Smooth muscle cell (in vitro differentiated cells): ENCODE measurements around the gene SYN1. TPM values are rescaled to one million over a fixed set of nuclear protein-coding genes. Genes with fewer than 3 reads are reported as not detected.

Experiments used
- DNase-seq: peaks from one replicate; lab custom pipeline; 2025; ENCODE audit not compliant: unreplicated experiment; lab: John Stamatoyannopoulos, UW
- H2AFZ ChIP-seq: fragments of 200-600 bp; sonication (generic); 2 replicates; pipeline ENCODE4 v1.6.0; 2016; ENCODE audit warnings: antibody characterized with exemption, low read depth, mild to moderate bottlenecking
- H3F3A ChIP-seq: fragments of 200-600 bp; sonication (generic); 2 replicates; pipeline ENCODE4 v1.6.0; 2017; ENCODE audit warnings: antibody characterized with exemption, low read depth
- H3K27ac ChIP-seq: fragments of 200-600 bp; sonication (generic); 2 replicates; pipeline ENCODE4 v1.5.1; 2016; ENCODE audit warnings: low read depth, mild to moderate bottlenecking
- H3K27me3 ChIP-seq: fragments of 200-600 bp; sonication (generic); 2 replicates; pipeline ENCODE4 v1.6.1; 2016; ENCODE audit warnings: low read depth, mild to moderate bottlenecking
- H3K36me3 ChIP-seq: fragments of 200-600 bp; sonication (generic); 2 replicates; pipeline ENCODE4 v1.5.1; 2016; ENCODE audit warnings: low read depth
- H3K4me1 ChIP-seq: fragments of 200-600 bp; sonication (generic); 2 replicates; pipeline ENCODE4 v1.5.1; 2016; ENCODE audit warnings: low read depth
- H3K4me2 ChIP-seq: fragments of 200-600 bp; sonication (generic); 2 replicates; pipeline ENCODE4 v1.6.0; 2016; ENCODE audit warnings: mild to moderate bottlenecking
- H3K4me3 ChIP-seq: fragments of 200-600 bp; sonication (generic); 2 replicates; pipeline ENCODE4 v1.5.1; 2016; ENCODE audit warnings: mild to moderate bottlenecking
- H3K79me2 ChIP-seq: fragments of 200-600 bp; sonication (generic); 2 replicates; pipeline ENCODE4 v1.6.0; 2016; ENCODE audit warnings: low read depth, mild to moderate bottlenecking
- H3K9ac ChIP-seq: fragments of 200-600 bp; sonication (generic); 2 replicates; pipeline ENCODE4 v1.6.0; 2016; ENCODE audit warnings: low read depth
- H3K9me3 ChIP-seq: fragments of 200-600 bp; sonication (generic); replicated peaks from 2 replicates; pipeline ENCODE4 v1.5.1; 2016; ENCODE audit warnings: low read depth
- H4K20me1 ChIP-seq: fragments of 200-600 bp; sonication (generic); 2 replicates; pipeline ENCODE4 v1.6.0; 2016; ENCODE audit warnings: low read depth
- WGBS: methylation state at CpG from one replicate; pipeline ENCODE4 v1.1.7; 2016; ENCODE audit warnings: low lambda C conversion rate; 5-methylcytosine and 5-hydroxymethylcytosine counted together
- polyA plus RNA-seq: library from polyadenylated mRNA; unstranded; fragments of >200 nt; fragmentation: Nextera tagmentation; extraction: Ambion mirVana; gene quantifications from 2 replicates; pipeline ENCODE4 v1.2.1, GENCODE V29; 2016
- total RNA-seq: library from RNA; depleted of rRNA; stranded (reverse); fragments of >200 nt; gene quantifications from 2 replicates; pipeline ENCODE4 v1.2.3, GENCODE V29; 2014
- TF ChIP-seq, protein P1 (sequence below): fragments of 200-600 bp; sonication (generic); IDR thresholded peaks from 2 replicates; pipeline ENCODE4 v1.5.1; 2017; ENCODE audit warnings: borderline replicate concordance, mild to moderate bottlenecking, antibody characterized with exemption; ENCODE audit not compliant: insufficient read depth, poor library complexity, severe bottlenecking

Gene SYN1
- total and polyA plus RNA-seq, 2 experiments from 2014 or later: 5.1 to 9.1 TPM

DNA sequence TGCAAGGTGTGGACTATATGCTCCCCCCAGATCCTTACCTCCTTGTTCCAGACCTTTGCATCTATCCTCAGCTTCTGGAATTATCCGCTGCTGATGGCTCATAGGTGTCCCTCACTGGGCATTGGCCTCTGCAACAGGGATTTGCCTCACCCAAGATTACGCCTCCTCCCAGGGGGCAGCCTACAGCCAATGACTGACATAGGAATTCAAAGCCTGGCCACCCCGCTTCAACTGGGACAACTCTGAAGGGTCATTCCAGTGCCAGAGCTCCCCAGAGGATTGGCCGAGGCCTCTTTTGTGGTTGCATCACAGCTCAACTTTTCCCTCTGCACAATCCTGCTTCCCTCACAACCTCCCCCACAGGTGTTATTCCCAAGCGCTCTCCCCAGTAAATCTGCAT is 5.0 kb downstream of the SYN1 start:
- no peak for DNase-seq
- Histone ChIP-seq H3K27ac (no peak overlapping the region), H3K4me2 (no peak overlapping the region), H2AFZ (no peak overlapping the region), H3K36me3 (no peaks in the 10 kb centered on the region), H3K4me1 (no peaks in the 10 kb centered on the region), H3K9me3 (no peaks in the 10 kb centered on the region), H3K27me3 (no peaks in the 10 kb centered on the region), H3K4me3 (no peak overlapping the region), H3F3A (no peaks in the 10 kb centered on the region), H3K79me2 (no peaks in the 10 kb centered on the region), H3K9ac (no peak overlapping the region), H4K20me1 (no peaks in the 10 kb centered on the region)
- WGBS: 80% methylated on average over 5 of the region's 5 CpGs
- TF ChIP-seq, protein P1, sequence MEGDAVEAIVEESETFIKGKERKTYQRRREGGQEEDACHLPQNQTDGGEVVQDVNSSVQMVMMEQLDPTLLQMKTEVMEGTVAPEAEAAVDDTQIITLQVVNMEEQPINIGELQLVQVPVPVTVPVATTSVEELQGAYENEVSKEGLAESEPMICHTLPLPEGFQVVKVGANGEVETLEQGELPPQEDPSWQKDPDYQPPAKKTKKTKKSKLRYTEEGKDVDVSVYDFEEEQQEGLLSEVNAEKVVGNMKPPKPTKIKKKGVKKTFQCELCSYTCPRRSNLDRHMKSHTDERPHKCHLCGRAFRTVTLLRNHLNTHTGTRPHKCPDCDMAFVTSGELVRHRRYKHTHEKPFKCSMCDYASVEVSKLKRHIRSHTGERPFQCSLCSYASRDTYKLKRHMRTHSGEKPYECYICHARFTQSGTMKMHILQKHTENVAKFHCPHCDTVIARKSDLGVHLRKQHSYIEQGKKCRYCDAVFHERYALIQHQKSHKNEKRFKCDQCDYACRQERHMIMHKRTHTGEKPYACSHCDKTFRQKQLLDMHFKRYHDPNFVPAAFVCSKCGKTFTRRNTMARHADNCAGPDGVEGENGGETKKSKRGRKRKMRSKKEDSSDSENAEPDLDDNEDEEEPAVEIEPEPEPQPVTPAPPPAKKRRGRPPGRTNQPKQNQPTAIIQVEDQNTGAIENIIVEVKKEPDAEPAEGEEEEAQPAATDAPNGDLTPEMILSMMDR: no peak

DNA sequence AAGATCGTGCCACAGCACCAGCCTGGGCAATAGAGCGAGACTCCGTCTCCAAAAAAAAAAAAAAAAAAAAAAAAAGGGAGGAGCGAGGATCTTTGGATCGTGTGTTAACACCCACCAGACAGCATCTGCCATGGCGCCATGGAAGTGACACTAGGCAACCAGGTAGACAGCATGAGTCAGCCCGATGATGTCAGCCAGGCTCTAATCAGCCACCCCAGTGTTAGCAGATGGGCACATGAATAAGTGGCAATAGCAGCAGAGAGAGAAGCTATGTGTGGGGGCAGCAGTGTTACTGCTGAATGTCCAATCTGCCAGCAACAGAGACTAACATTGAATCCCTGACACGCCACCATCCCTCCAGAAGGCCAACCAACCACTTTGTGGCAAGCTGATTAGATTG is 6.6 kb downstream of the SYN1 start:
- Histone ChIP-seq H4K20me1 (no peaks in the 10 kb centered on the region), H2AFZ (no peak overlapping the region), H3K27me3 (no peaks in the 10 kb centered on the region), H3K27ac (no peak overlapping the region), H3K4me1 (no peaks in the 10 kb centered on the region), H3K4me3 (no peak overlapping the region), H3K36me3 (no peaks in the 10 kb centered on the region), H3K4me2 (no peak overlapping the region), H3K9ac (no peak overlapping the region), H3F3A (no peaks in the 10 kb centered on the region), H3K79me2 (no peaks in the 10 kb centered on the region), H3K9me3 (no peaks in the 10 kb centered on the region)
- WGBS: 89% methylated on average over 8 of the region's 8 CpGs
- TF ChIP-seq, protein P1: no peak
- DNase-seq: no peak

DNA sequence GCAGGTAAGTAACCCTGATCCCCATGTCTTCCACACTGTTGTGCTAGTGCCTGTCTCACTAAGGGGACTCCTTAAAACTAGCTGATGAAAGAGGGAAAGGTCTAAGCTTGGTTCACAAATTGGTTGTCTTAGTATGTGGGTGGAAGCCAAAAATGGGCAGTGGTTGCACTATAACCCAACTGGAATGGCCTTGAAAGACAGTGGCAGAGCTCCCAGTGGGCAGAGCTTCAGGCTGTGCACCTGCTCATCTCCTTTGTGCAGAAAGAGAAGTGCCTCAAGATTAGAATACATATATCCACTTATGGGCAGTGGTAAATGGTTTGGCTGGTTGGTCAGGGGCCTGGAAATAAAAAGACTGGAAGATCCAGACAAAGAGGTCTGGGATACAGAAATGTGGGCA is 7.2 kb downstream of the SYN1 start:
- H3K79me2 ChIP-seq: no peaks in the 10 kb centered on the region
- H3K4me2 ChIP-seq: no peak overlapping the region
- no peaks in the 10 kb centered on the region for H3K4me1 ChIP-seq
- no peaks in the 10 kb centered on the region for H3F3A ChIP-seq
- H2AFZ ChIP-seq: no peak overlapping the region
- no peaks in the 10 kb centered on the region for H3K9me3 ChIP-seq
- no peaks in the 10 kb centered on the region for H4K20me1 ChIP-seq
- H3K9ac ChIP-seq: no peak overlapping the region
- no peaks in the 10 kb centered on the region for H3K27me3 ChIP-seq
- H3K27ac ChIP-seq: no peak overlapping the region
- no peak overlapping the region for H3K4me3 ChIP-seq
- TF ChIP-seq, protein P1: no peak
- DNase-seq: no peak
- H3K36me3 ChIP-seq: no peaks in the 10 kb centered on the region

DNA sequence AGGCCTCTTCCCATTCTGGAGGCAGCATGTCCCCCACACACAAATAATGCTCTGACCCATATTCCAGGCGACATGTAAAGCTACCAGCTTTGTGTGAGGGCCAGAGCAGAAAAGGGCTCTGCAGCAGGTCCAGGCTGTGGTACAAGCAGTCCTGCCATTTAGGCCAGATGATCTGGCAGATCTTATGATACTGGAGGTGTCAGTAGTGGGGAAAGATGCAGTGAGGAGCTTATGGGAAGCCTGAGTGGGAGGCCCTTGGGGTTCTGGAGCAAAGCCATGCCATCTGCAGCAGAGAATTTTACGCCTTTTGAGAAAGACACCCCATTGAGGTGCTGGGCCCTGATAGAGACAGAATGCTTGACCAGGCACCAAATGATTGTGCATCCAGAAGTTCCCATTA is 7.7 kb downstream of the SYN1 start:
- H3K79me2 ChIP-seq: no peaks in the 10 kb centered on the region
- H3K9me3 ChIP-seq: no peaks in the 10 kb centered on the region
- TF ChIP-seq, protein P1: no peak
- H3F3A ChIP-seq: no peaks in the 10 kb centered on the region
- H3K27ac ChIP-seq: no peak overlapping the region
- no peak overlapping the region for H3K9ac ChIP-seq
- H2AFZ ChIP-seq: no peak overlapping the region
- no peaks in the 10 kb centered on the region for H3K36me3 ChIP-seq
- no peaks in the 10 kb centered on the region for H4K20me1 ChIP-seq
- no peaks in the 10 kb centered on the region for H3K27me3 ChIP-seq
- no peak overlapping the region for H3K4me2 ChIP-seq
- H3K4me1 ChIP-seq: no peaks in the 10 kb centered on the region
- WGBS: 77% methylated on average over 2 of the region's 2 CpGs
- DNase-seq: no peak
- H3K4me3 ChIP-seq: no peak overlapping the region
